Measurements from ENCODE around the gene ATP6V0D1. TPM values are rescaled to one million over a fixed set of nuclear protein-coding genes. Genes with fewer than 3 reads are reported as not detected.

The ATP6V0D1 gene
- total and polyA plus RNA-seq, 2 of the 4 experiments (the other 2 are of a cell fraction) = 112 to 124 TPM

DNA sequence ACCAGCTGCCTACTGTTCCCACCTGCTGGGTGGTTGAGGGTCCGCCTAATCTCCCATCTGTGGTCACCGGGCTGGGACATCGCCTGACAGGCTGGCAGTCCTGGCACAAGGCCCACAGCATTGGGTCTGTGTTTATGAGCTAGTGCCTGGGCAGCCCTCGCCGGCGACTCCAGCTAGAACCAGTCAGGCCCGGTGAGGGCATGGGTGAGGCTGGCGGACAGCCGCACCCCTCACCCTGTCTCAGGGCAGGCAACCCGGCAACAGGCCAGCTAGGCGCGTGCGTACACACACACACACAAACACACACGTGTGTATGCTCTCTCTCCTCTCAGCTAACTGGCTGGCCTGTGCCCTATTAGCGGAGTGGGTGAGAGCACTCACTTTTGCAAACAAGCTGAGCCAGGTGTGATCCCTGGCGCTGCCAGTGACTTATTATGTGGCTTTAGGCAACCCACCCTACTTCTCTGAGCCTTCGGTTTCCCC is 39.6 kb downstream of the ATP6V0D1 start:
- no peak for ATAC-seq (ENCODE audit: low read depth)
- peaks cover 5% of the 10 kb centered on the region; the same call in 1 of the 2 replicates for H3K9me1 ChIP-seq (ENCODE audit: insufficient read depth, low read length)
- no peak overlapping the region for H3K4me3 ChIP-seq (ENCODE audit: insufficient read depth, low read depth, low read length)
- ChIA-PET POLR2A (ENCODE audit: unreplicated experiment) (interaction anchor here (0.5 kb wide), 1 partner anchor 9 kb away, joined by 3 read pairs; no protein-coding TSS in a partner anchor), CTCF (interaction anchor here (1.2 kb wide), 1 partner anchor 13 kb away, joined by 3 read pairs; no protein-coding TSS in a partner anchor)
- H3K14ac ChIP-seq (replicated peaks; ENCODE audit: low read depth, low read length) = no peak overlapping the region
- H3K23ac ChIP-seq (ENCODE audit: low read depth, low read length) = no peak overlapping the region
- no peaks in the 10 kb centered on the region for H3K9me3 ChIP-seq (ENCODE audit: control insufficient read depth, insufficient read depth, low read length)
- 87% methylated on average over 10 of the region's 17 CpGs; no CpG with 5 or more reads in 1 of the 2 experiments for WGBS, 2 experiments (ENCODE audit: extremely low coverage in 2 of 2, insufficient read length in 1 of 2)
- H2AK9ac ChIP-seq (replicated peaks; ENCODE audit: low read depth, low read length, poor library complexity) = no peak overlapping the region
- no peak overlapping the region for H2BK120ac ChIP-seq (ENCODE audit: low read depth, low read length)
- H3K27me3 ChIP-seq (ENCODE audit: control insufficient read depth, insufficient read depth, low read length) = no peaks in the 10 kb centered on the region
- no peak overlapping the region for H3K56ac ChIP-seq (ENCODE audit: extremely low read depth, insufficient read depth, low read length)
- H3K27ac ChIP-seq (ENCODE audit: insufficient read depth, low read length) = no peak overlapping the region; the same call in 1 of the 2 replicates
- H2AK5ac ChIP-seq (ENCODE audit: low read depth, low read length) = no peak overlapping the region
- H3K4me1 ChIP-seq (ENCODE audit: control insufficient read depth, insufficient read depth, low read length) = peaks cover 23% of the 10 kb centered on the region
- no TSS peak for BruUV-seq (replicated peaks)
- peaks cover 39% of the 10 kb centered on the region for H4K20me1 ChIP-seq (ENCODE audit: insufficient read depth, low read length)
- no peak overlapping the region for H3K4ac ChIP-seq (ENCODE audit: low read depth, low read length)
- H3K79me1 ChIP-seq (ENCODE audit: low read depth in 1 of 2, low read length in 2 of 2) = peaks cover 0 to 43% of the 10 kb centered on the region in 2 experiments; a peak in 2 of 4 replicates
- H2BK20ac ChIP-seq (ENCODE audit: low read depth, low read length) = no peak overlapping the region
- H3K36me3 ChIP-seq (ENCODE audit: control insufficient read depth, insufficient read depth, low read length) = peaks cover 37% of the 10 kb centered on the region
- no peak overlapping the region for H3K9ac ChIP-seq (ENCODE audit: low read depth, low read length)
- H4K91ac ChIP-seq (ENCODE audit: insufficient read depth, low read depth, low read length) = no peak overlapping the region
- TF ChIP-seq CEBPB (IDR thresholded peaks at IDR 0.05; ENCODE audit: low read depth, low read length) (no peak), FOS (IDR thresholded peaks at IDR 0.05; ENCODE audit: low read depth, low read length) (no peak), MXI1 (IDR thresholded peaks at IDR 0.05; ENCODE audit: borderline replicate concordance, low read depth, low read length) (no peak), RAD21 (IDR thresholded peaks at IDR 0.05; ENCODE audit: low read length) (no peak), RCOR1 (IDR thresholded peaks at IDR 0.05; ENCODE audit: insufficient replicate concordance, low read length) (no peak), MAZ (IDR thresholded peaks at IDR 0.05; ENCODE audit: borderline replicate concordance, low read depth, low read length) (no peak), CHD1 (IDR thresholded peaks at IDR 0.05; ENCODE audit: low read depth, low read length) (no peak), SMC3 (IDR thresholded peaks at IDR 0.05; ENCODE audit: low read depth, low read length) (no peak), MAFK (IDR thresholded peaks at IDR 0.05; ENCODE audit: low read depth, low read length) (no peak)
- TF ChIP-seq, protein P1, sequence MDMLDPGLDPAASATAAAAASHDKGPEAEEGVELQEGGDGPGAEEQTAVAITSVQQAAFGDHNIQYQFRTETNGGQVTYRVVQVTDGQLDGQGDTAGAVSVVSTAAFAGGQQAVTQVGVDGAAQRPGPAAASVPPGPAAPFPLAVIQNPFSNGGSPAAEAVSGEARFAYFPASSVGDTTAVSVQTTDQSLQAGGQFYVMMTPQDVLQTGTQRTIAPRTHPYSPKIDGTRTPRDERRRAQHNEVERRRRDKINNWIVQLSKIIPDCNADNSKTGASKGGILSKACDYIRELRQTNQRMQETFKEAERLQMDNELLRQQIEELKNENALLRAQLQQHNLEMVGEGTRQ (IDR thresholded peaks at IDR 0.05; ENCODE audit: low read depth, low read length) = no peak
- H4K5ac ChIP-seq (ENCODE audit: low read depth, low read length) = no peak overlapping the region
- no peak overlapping the region for H2BK15ac ChIP-seq (ENCODE audit: low read depth, low read length)
- H2AFZ ChIP-seq (replicated peaks; ENCODE audit: low read length, poor library complexity) = no peak overlapping the region
- dilution Hi-C loops (cut with HindIII; ENCODE audit: low sequenced_read_pairs, unreplicated experiment) (no loop called here), intact Hi-C loops (cut with micrococcal nuclease) (no loop called here), in situ Hi-C loops (cut with MboI; ENCODE audit: low sequenced_read_pairs) (no loop called here)
- H3K4me2 ChIP-seq (ENCODE audit: low read depth, low read length) = no peak overlapping the region
- H4K8ac ChIP-seq (ENCODE audit: low read depth in 2 of 2, low read length in 2 of 2) = no peak overlapping the region
- DNase-seq = no peak
- H2BK5ac ChIP-seq (ENCODE audit: low read depth, low read length, poor library complexity, severe bottlenecking) = no peak overlapping the region
- H3K18ac ChIP-seq (ENCODE audit: low read depth, low read length) = no peak overlapping the region
